ENCODE measurements around the gene OSBPL3.

OSBPL3 gene

DNA sequence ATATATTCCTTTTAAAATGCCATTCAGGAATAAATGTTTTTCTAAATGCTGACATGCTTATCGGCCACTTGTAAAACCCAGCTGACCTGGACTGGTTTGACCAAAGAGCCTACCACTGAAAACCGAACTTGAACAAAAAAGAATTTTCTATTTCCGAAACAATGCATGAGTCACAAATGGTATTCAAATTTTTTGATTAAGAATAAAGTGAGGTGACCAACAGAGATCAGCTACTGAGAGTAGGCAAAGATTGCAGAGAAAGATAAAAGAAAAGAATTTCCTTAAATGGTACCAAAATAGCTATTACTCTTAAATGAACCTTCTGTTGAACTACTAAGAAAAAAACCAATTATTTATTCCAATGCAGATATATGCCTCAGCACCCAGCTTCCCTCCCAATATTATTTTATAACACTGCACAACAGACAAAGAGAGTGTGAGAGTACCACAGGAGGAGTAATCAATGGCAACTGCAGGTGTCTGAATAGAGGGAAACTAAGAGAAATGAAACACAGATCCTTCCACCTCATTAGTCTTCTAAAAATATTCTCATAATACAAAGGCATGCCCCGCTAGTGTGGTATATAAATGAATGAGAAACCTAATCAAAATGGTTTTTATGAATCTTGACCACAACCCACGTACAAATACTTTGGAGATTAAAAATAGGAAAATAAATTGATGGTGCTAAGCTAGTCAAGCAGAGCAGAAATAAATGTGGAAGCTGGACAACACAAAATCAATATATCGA, 20.1 kb downstream of the OSBPL3 start:
- TF ChIP-seq CTCF (IDR thresholded peaks at IDR 0.05; ENCODE audit: low read length) = no peak
- TF ChIP-seq EZH2phosphoT487 (IDR thresholded peaks at IDR 0.05; ENCODE audit: low read length) = no peak
- no peak for TF ChIP-seq EZH2 (optimal IDR thresholded peaks at IDR 0.05; ENCODE audit: low read depth, low read length)
- DNase-seq = no peak
- Histone ChIP-seq H3K9me3 (replicated peaks; ENCODE audit: insufficient read depth, low read length) (no peaks in the 10 kb centered on the region), H3K9me2 (replicated peaks; ENCODE audit: insufficient read depth, low read length) (no peaks in the 10 kb centered on the region), H3K27ac (ENCODE audit: low read length) (no peak overlapping the region), H3K4me1 (ENCODE audit: low read length) (peaks cover 24% of the 10 kb centered on the region), H3K36me3 (replicated peaks; ENCODE audit: insufficient read depth, low read length) (no peaks in the 10 kb centered on the region), H4K20me1 (ENCODE audit: insufficient read depth, low read length) (peaks cover 3% of the 10 kb centered on the region; the same call in 1 of the 2 replicates), H2AFZ (ENCODE audit: low read length) (no peak overlapping the region), H3K4me2 (ENCODE audit: low read depth, low read length) (no peak overlapping the region), H3K4me3 (ENCODE audit: low read length) (no peak overlapping the region), H3K79me2 (ENCODE audit: low read length) (peaks cover 94% of the 10 kb centered on the region), H3F3A (ENCODE audit: insufficient read depth, low read length) (peaks cover 16% of the 10 kb centered on the region), H3K27me3 (replicated peaks; ENCODE audit: insufficient read depth, low read length) (no peaks in the 10 kb centered on the region), H3K9ac (ENCODE audit: low read length) (no peak overlapping the region)

- Histone ChIP-seq H3K9ac (ENCODE audit: low read length) (no peak overlapping the region), H3K9me3 (replicated peaks; ENCODE audit: insufficient read depth, low read length) (no peaks in the 10 kb centered on the region), H3F3A (ENCODE audit: insufficient read depth, low read length) (peaks cover 8% of the 10 kb centered on the region), H3K4me2 (ENCODE audit: low read depth, low read length) (no peak overlapping the region), H3K4me3 (ENCODE audit: low read length) (no peak overlapping the region), H2AFZ (ENCODE audit: low read length) (no peak overlapping the region), H3K79me2 (ENCODE audit: low read length) (peaks cover 94% of the 10 kb centered on the region), H3K27ac (ENCODE audit: low read length) (no peak overlapping the region), H3K9me2 (replicated peaks; ENCODE audit: insufficient read depth, low read length) (no peaks in the 10 kb centered on the region), H3K4me1 (ENCODE audit: low read length) (peaks cover 9% of the 10 kb centered on the region), H4K20me1 (ENCODE audit: insufficient read depth, low read length) (peaks cover 3% of the 10 kb centered on the region; the same call in 1 of the 2 replicates), H3K27me3 (replicated peaks; ENCODE audit: insufficient read depth, low read length) (no peaks in the 10 kb centered on the region), H3K36me3 (replicated peaks; ENCODE audit: insufficient read depth, low read length) (no peaks in the 10 kb centered on the region)
- no peak for DNase-seq
- TF ChIP-seq EZH2phosphoT487 (IDR thresholded peaks at IDR 0.05; ENCODE audit: low read length) = no peak
- no peak for TF ChIP-seq EZH2 (optimal IDR thresholded peaks at IDR 0.05; ENCODE audit: low read depth, low read length)
- no peak for TF ChIP-seq CTCF (IDR thresholded peaks at IDR 0.05; ENCODE audit: low read length)
These were observed 21.6 kb downstream of the OSBPL3 start for GRCh38 chr7:24958399-24958798.

GRCh38 chr7:24956021-24956420, 24.0 kb downstream of the OSBPL3 start:
- Histone ChIP-seq H3K27ac (ENCODE audit: low read length) (no peak overlapping the region), H3K4me2 (ENCODE audit: low read depth, low read length) (no peak overlapping the region), H3F3A (ENCODE audit: insufficient read depth, low read length) (no peaks in the 10 kb centered on the region), H2AFZ (ENCODE audit: low read length) (no peak overlapping the region), H3K9ac (ENCODE audit: low read length) (no peak overlapping the region), H3K4me1 (ENCODE audit: low read length) (no peaks in the 10 kb centered on the region), H4K20me1 (ENCODE audit: insufficient read depth, low read length) (peaks cover 3% of the 10 kb centered on the region; the same call in 1 of the 2 replicates), H3K36me3 (replicated peaks; ENCODE audit: insufficient read depth, low read length) (no peaks in the 10 kb centered on the region), H3K9me3 (replicated peaks; ENCODE audit: insufficient read depth, low read length) (no peaks in the 10 kb centered on the region), H3K9me2 (replicated peaks; ENCODE audit: insufficient read depth, low read length) (no peaks in the 10 kb centered on the region), H3K79me2 (ENCODE audit: low read length) (peaks cover 100% of the 10 kb centered on the region), H3K4me3 (ENCODE audit: low read length) (no peak overlapping the region), H3K27me3 (replicated peaks; ENCODE audit: insufficient read depth, low read length) (no peaks in the 10 kb centered on the region)
- TF ChIP-seq EZH2phosphoT487 (IDR thresholded peaks at IDR 0.05; ENCODE audit: low read length) = no peak
- no peak for TF ChIP-seq CTCF (IDR thresholded peaks at IDR 0.05; ENCODE audit: low read length)
- no peak for TF ChIP-seq EZH2 (optimal IDR thresholded peaks at IDR 0.05; ENCODE audit: low read depth, low read length)
- DNase-seq = no peak

Measured in MM.1S (cell line).